Osteoblast (primary cell): ENCODE results near the gene SCGB3A1. TPM values are rescaled to one million over a fixed set of nuclear protein-coding genes. Genes with fewer than 3 reads are reported as not detected.
A peak's percentile ranks its signal among the peaks of the same experiment; 100 is the strongest.

ENCODE experiments used
- DNase-seq: peaks from one replicate; pipeline ENCODE4 v3.0.0; 2011; ENCODE audit warnings: low spot score, mixed read lengths; ENCODE audit not compliant: insufficient read length; ENCODE audit errors: missing footprints
- H2AFZ ChIP-seq: 2 replicates; pipeline ENCODE4 v1.6.0; 2011; ENCODE audit warnings: mild to moderate bottlenecking, low read length
- H3K27ac ChIP-seq: 2 replicates; pipeline ENCODE4 v1.5.1; 2011; ENCODE audit warnings: mild to moderate bottlenecking, low read depth, low read length, moderate library complexity
- H3K27me3 ChIP-seq: 2 replicates; pipeline ENCODE4 v1.6.0; 2012; ENCODE audit warnings: mild to moderate bottlenecking, control low read depth, inconsistent platforms, low read length, moderate library complexity; ENCODE audit not compliant: insufficient read depth
- H3K36me3 ChIP-seq: 2 replicates; pipeline ENCODE4 v1.5.1; 2011; ENCODE audit warnings: mild to moderate bottlenecking, low read length, control low read depth, moderate library complexity; ENCODE audit not compliant: insufficient read depth
- H3K4me1 ChIP-seq: 2 replicates; pipeline ENCODE4 v1.5.1; 2011; ENCODE audit warnings: mild to moderate bottlenecking, low read length, control low read depth, moderate library complexity; ENCODE audit not compliant: insufficient read depth
- H3K4me2 ChIP-seq: 2 replicates; pipeline ENCODE4 v1.6.0; 2011; ENCODE audit warnings: mild to moderate bottlenecking, low read length; ENCODE audit not compliant: insufficient read depth
- H3K4me3 ChIP-seq: fragments of 200-600 bp; sonication (generic); 3 replicates; pipeline ENCODE4 v1.5.1; 2012; ENCODE audit warnings: mild to moderate bottlenecking, low read length, inconsistent platforms; ENCODE audit not compliant: insufficient read depth
- H3K79me2 ChIP-seq: 2 replicates; pipeline ENCODE4 v1.6.0; 2012; ENCODE audit warnings: mild to moderate bottlenecking, low read length, control low read depth, inconsistent platforms; ENCODE audit not compliant: insufficient read depth
- H3K9me3 ChIP-seq: 2 replicates; pipeline ENCODE4 v1.5.1; 2011; ENCODE audit warnings: low read depth, low read length, control low read depth
- H4K20me1 ChIP-seq: 2 replicates; pipeline ENCODE4 v1.6.0; 2012; ENCODE audit warnings: mild to moderate bottlenecking, low read length, control low read depth; ENCODE audit not compliant: insufficient read depth
- CTCF ChIP-seq: IDR thresholded peaks from 2 replicates; pipeline ENCODE4 v1.5.1; 2011; ENCODE audit warnings: mild to moderate bottlenecking, low read depth, low read length, moderate library complexity; ENCODE audit errors: extremely low read depth
- total RNA-seq: library from RNA; depleted of rRNA; stranded (reverse); fragments of >200 nt; gene quantifications from 2 replicates; pipeline ENCODE4 v1.2.3, GENCODE V29; 2012

The SCGB3A1 gene
- total RNA-seq, 1 donor = not detected

DNA sequence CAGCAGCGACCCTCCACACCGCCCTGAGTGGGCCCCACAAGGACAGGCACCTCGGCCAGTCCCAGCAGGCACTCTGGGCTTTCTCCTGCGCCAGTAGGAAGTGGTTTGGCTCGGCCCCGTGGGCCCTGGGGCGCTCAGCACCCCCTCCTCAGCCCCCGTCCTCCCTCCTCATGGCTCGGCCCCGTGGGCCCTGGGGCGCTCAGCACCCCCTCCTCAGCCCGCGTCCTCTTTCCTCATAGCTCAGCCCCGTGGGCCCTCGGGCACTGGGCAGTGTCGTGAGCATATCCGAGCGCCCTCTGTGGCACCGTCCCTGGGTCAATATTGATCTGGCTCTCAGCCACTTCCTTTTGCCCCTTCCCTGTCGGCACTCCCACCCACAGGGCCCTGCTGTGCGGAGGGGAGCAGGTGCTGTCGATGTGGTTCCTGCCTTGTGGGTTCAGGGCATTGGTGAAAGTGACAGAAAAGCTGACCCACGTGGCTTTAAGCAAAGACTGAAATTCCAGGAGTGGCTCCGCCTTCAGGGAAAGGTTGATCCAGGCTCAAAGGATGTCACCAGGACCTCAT is 5.5 kb upstream of the SCGB3A1 start:
- no peak overlapping the region for H3K4me2 ChIP-seq
- H3K9me3 ChIP-seq = no peaks in the 10 kb centered on the region
- peak; percentile 55 for DNase-seq
- TF ChIP-seq CTCF = no peak
- H3K27ac ChIP-seq = no peak overlapping the region
- H2AFZ ChIP-seq = no peak overlapping the region
- peaks cover 21% of the 10 kb centered on the region for H3K27me3 ChIP-seq
- no peaks in the 10 kb centered on the region for H4K20me1 ChIP-seq
- H3K36me3 ChIP-seq = no peaks in the 10 kb centered on the region
- no peaks in the 10 kb centered on the region for H3K4me1 ChIP-seq
- H3K4me3 ChIP-seq = no peak overlapping the region
- H3K79me2 ChIP-seq = no peaks in the 10 kb centered on the region

DNA sequence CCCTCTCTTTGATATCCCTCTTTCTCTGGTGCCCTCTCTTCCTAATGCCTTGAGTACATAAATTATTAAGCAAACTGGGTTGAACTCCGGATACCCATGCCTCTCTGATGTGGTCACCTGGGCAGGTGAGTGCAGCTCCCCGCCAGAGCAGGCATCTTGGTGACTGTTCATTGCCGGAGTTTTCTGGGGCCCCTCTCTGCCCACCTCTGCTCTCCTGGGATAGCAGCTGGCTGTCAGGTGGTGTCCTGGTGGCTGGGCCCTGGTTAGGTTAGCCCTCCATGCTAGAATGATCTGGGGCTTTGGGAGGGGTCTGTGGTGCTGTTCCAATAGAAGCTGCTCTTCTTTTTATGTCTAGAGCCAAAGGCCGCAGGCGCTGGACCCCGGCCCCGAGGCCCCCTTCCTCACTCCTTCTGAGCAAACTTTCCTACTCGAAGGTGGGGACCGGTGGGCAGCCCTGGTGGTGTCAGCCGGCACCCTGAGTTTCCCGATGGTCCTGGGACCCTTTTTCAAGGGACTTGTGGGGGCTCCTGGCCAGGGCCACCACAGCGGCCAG is 4.9 kb upstream of the SCGB3A1 start:
- no peaks in the 10 kb centered on the region for H3K36me3 ChIP-seq
- no peaks in the 10 kb centered on the region for H3K9me3 ChIP-seq
- no peak for TF ChIP-seq CTCF
- no peak overlapping the region for H3K4me3 ChIP-seq
- peak; percentile 48 for DNase-seq
- H2AFZ ChIP-seq = no peak overlapping the region
- no peaks in the 10 kb centered on the region for H3K4me1 ChIP-seq
- no peak overlapping the region for H3K27ac ChIP-seq
- H4K20me1 ChIP-seq = no peaks in the 10 kb centered on the region
- H3K27me3 ChIP-seq = peaks cover 26% of the 10 kb centered on the region
- H3K4me2 ChIP-seq = no peak overlapping the region
- H3K79me2 ChIP-seq = no peaks in the 10 kb centered on the region

DNA sequence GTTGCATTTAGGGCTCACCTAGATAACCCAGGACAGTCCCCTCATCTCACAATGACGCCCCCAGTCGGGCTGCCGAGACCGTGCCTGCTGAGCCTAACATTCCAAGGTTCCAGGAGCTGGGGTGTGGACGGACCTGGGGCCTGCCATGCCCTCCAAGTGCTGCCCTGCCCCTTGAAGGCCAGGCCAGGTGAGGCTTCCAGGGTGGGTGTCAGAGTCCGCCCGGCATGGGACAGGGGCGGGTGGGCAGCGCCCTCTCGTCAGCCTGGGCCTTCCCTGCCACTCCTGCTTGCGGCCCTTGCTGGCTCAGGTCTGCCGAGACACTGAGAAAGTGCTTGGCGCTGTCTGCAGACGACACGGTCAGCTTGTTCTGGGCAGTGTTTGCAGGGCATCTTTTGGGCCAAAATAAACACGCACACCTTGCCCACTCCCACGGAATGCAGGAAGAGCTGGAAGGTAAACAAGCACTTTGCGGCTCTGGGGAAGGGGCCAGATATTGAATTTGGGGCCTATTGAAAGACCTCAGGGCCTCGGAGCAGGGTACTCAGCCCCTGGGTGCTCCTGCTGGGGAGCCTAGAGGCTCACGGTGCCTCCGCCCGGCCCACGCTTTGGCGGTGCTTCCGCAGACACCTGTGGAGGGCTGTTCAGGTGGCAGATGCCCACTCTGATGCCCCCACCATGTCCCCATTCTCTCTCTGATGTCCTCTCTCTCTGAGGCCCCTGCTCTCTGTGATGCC is 4.2 kb upstream of the SCGB3A1 start:
- H3K4me2 ChIP-seq = no peak overlapping the region
- no peak overlapping the region for H3K4me3 ChIP-seq
- no peak overlapping the region for H2AFZ ChIP-seq
- no peaks in the 10 kb centered on the region for H3K36me3 ChIP-seq
- no peaks in the 10 kb centered on the region for H3K4me1 ChIP-seq
- TF ChIP-seq CTCF = no peak
- no peaks in the 10 kb centered on the region for H4K20me1 ChIP-seq
- H3K79me2 ChIP-seq = no peaks in the 10 kb centered on the region
- H3K27me3 ChIP-seq = peaks cover 33% of the 10 kb centered on the region
- H3K27ac ChIP-seq = no peak overlapping the region
- H3K9me3 ChIP-seq = no peaks in the 10 kb centered on the region
- DNase-seq = peak; percentile 80

DNA sequence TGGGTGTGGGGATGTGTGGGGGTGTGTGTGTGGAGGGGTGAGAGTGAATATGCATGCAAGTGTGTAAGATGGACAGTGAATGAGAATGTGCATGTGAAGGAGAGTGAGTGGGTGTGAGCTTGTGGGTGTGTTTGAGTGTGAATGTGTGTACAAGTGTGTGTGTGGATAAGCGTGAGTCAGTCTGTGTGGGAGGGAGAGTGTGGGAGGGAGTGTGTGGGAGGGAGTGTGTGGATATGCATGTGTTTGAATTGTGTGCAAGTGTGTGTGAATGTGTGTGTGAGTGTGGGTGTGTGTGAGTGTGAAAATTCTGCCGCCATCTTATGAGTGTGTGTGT is 3.7 kb upstream of the SCGB3A1 start:
- peak; percentile 25 for DNase-seq
- Histone ChIP-seq H4K20me1 (no peaks in the 10 kb centered on the region), H3K4me1 (no peaks in the 10 kb centered on the region), H3K27me3 (peaks cover 38% of the 10 kb centered on the region), H3K4me3 (no peak overlapping the region), H3K9me3 (no peaks in the 10 kb centered on the region), H3K4me2 (no peak overlapping the region), H2AFZ (no peak overlapping the region), H3K27ac (no peak overlapping the region), H3K79me2 (no peaks in the 10 kb centered on the region), H3K36me3 (no peaks in the 10 kb centered on the region)
- TF ChIP-seq CTCF = no peak
